Muscle of arm (tissue), 14 donors: ENCODE data around the gene ALDH1L1. TPM values are rescaled to one million over a fixed set of nuclear protein-coding genes. Genes with fewer than 3 reads are reported as not detected.
A peak's percentile ranks its signal among the peaks of the same experiment; 100 is the strongest.

Experiments
- DNase-seq: peaks from one replicate; pipeline ENCODE4 v3.0.0-alpha.2; 2013
- long read RNA-seq, 11 donors: transcript quantifications; one replicate each; lab custom pipeline, GENCODE V29; 2026
- polyA plus RNA-seq, 12 donors: library from polyadenylated mRNA; unstranded; fragments of 120-200 nt; gene quantifications; one replicate each; pipeline ENCODE4 v1.2.1, GENCODE V29; 2013; ENCODE audit not compliant: insufficient read length in 12 of 12

Gene ALDH1L1
- under 1 TPM in 10 of 12 donors, not detected in 2; 0.11 to 0.63 (median 0.33) TPM for polyA plus RNA-seq
- long read RNA-seq, donor 1, partial matches to known transcripts = 0 of 2 reads
- long read RNA-seq, donor 1, other reads (novel, unspliced or antisense) = 0 of 2 reads
- long read RNA-seq, donor 2 = 0 reads
- long read RNA-seq, donor 3 = 0 reads
- long read RNA-seq, donor 4 = 0 reads
- long read RNA-seq, donor 5 = 0 reads
- long read RNA-seq, donor 6 = 0 reads
- long read RNA-seq, donor 7 = 0 reads
- long read RNA-seq, donor 8 = 0 reads
- long read RNA-seq, donor 9 = 0 reads
- long read RNA-seq, donor 10 = 0 reads
- long read RNA-seq, donor 11 = 0 reads

- DNase-seq = peak; percentile 16
These were observed at the start of gene ALDH1L1 for GRCh38 chr3:126180477-126181397. TSS of gene ALDH1L1 (minus strand) at chr3:126180586. CDS start at chr3:126160979, 19,607 bp downstream.

GRCh38 chr3:126226374-126226773, 46.0 kb upstream of the ALDH1L1 start:
- no peak for DNase-seq

- no peak for DNase-seq
These were observed 36.0 kb upstream of the ALDH1L1 start for GRCh38 chr3:126216416-126216815.

GRCh38 chr3:126213379-126214028, 33.1 kb upstream of the ALDH1L1 start:
- DNase-seq = peak; percentile 20

- DNase-seq = peak; percentile 45
These were observed 32.4 kb upstream of the ALDH1L1 start for GRCh38 chr3:126212620-126213378.

GRCh38 chr3:126212250-126212619, 31.8 kb upstream of the ALDH1L1 start:
- DNase-seq = no peak

GRCh38 chr3:126211569-126211968, 31.2 kb upstream of the ALDH1L1 start:
- DNase-seq = no peak

GRCh38 chr3:126210606-126211005, 30.2 kb upstream of the ALDH1L1 start:
- DNase-seq = no peak

- no peak for DNase-seq
These were observed 29.4 kb upstream of the ALDH1L1 start for GRCh38 chr3:126209741-126210140.

- peak; percentile 7 for DNase-seq
These were observed 28.3 kb upstream of the ALDH1L1 start for GRCh38 chr3:126208606-126209256.

- no peak for DNase-seq
These were observed 27.8 kb upstream of the ALDH1L1 start for GRCh38 chr3:126208182-126208581.

GRCh38 chr3:126207166-126207565, 26.8 kb upstream of the ALDH1L1 start:
- DNase-seq = no peak

GRCh38 chr3:126205717-126206655, 25.6 kb upstream of the ALDH1L1 start:
- no peak for DNase-seq

- no peak for DNase-seq
These were observed 22.3 kb upstream of the ALDH1L1 start for GRCh38 chr3:126202680-126203079.

- DNase-seq = no peak
These were observed 21.9 kb upstream of the ALDH1L1 start for GRCh38 chr3:126202276-126202675.

GRCh38 chr3:126201168-126201567, 20.8 kb upstream of the ALDH1L1 start:
- no peak for DNase-seq

GRCh38 chr3:126200534-126200933, 20.1 kb upstream of the ALDH1L1 start:
- DNase-seq = no peak

GRCh38 chr3:126199256-126199655, 18.9 kb upstream of the ALDH1L1 start:
- DNase-seq = no peak

- peak; percentile 36 for DNase-seq
These were observed 17.6 kb upstream of the ALDH1L1 start for GRCh38 chr3:126197854-126198584.
